Esophagus squamous epithelium (tissue), 4 donors: ENCODE results near the gene TOX2.

Experiments used
- CTCF ChIP-seq, 6 experiments: fragments of 450-650 bp in 4 of 6; fragments of 200-600 bp in 2 of 6; sonication (generic) in 2 of 6; IDR thresholded peaks; one replicate each; pipeline ENCODE4 v1.5.1; 2016 to 2019; ENCODE audit warnings: antibody characterized with exemption in 6 of 6, mild to moderate bottlenecking in 4 of 6, moderate library complexity in 4 of 6
- POLR2A ChIP-seq, 4 donors: fragments of 450-650 bp; IDR thresholded peaks; one replicate each; pipeline ENCODE4 v1.6.1; 2017; ENCODE audit warnings: antibody characterized with exemption in 4 of 4, mild to moderate bottlenecking in 4 of 4, moderate library complexity in 3 of 4

GRCh38 chr20:43984587-43984986, 69.9 kb downstream of the TOX2 start:
- no peak for TF ChIP-seq CTCF (IDR thresholded peaks at IDR 0.05)
- no peak for TF ChIP-seq POLR2A (IDR thresholded peaks at IDR 0.05)
